Spinal cord (tissue), 10 donors: ENCODE data around the gene ATP2B2. TPM values are rescaled to one million over a fixed set of nuclear protein-coding genes. Genes with fewer than 3 reads are reported as not detected.

ENCODE experiments used
- DNase-seq, 6 donors: peaks; one replicate each; pipeline versions ENCODE4 v3.0.0 to v3.0.0-alpha.2; 2013 to 2015; ENCODE audit warnings: low spot score in 6 of 6, low read depth in 4 of 6
- H3K27ac ChIP-seq: one replicate; pipeline ENCODE4 v1.5.1; 2013; ENCODE audit warnings: low read depth, low read length, control low read depth
- H3K27me3 ChIP-seq: one replicate; pipeline ENCODE4 v1.6.1; 2013; ENCODE audit warnings: low read length; ENCODE audit not compliant: control insufficient read depth, insufficient read depth
- H3K36me3 ChIP-seq: one replicate; pipeline ENCODE4 v1.6.1; 2013; ENCODE audit warnings: low read length; ENCODE audit not compliant: control insufficient read depth, insufficient read depth
- H3K4me1 ChIP-seq: one replicate; pipeline ENCODE4 v1.6.1; 2013; ENCODE audit warnings: low read length; ENCODE audit not compliant: control insufficient read depth, insufficient read depth
- H3K4me3 ChIP-seq: one replicate; pipeline ENCODE4 v1.5.1; 2013; ENCODE audit warnings: low read depth, low read length, control low read depth
- H3K9me3 ChIP-seq: one replicate; pipeline ENCODE4 v1.6.1; 2013; ENCODE audit warnings: low read length; ENCODE audit not compliant: control insufficient read depth, insufficient read depth
- WGBS: methylation state at CpG from one replicate; pipeline ENCODE4 v1.1.5; 2013; ENCODE audit warnings: missing lambda C conversion rate; ENCODE audit not compliant: insufficient coverage; 5-methylcytosine and 5-hydroxymethylcytosine counted together
- polyA plus RNA-seq, 2 donors: library from polyadenylated mRNA; unstranded; fragments of 120-200 nt; gene quantifications; one replicate each; pipeline ENCODE4 v1.2.1, GENCODE V29; 2013; ENCODE audit not compliant: insufficient read length in 2 of 2
- total RNA-seq, 2 donors: library from RNA; depleted of rRNA in 1 of 2; stranded (reverse); fragments of 120-200 nt in 1 of 2; fragments of >200 nt in 1 of 2; gene quantifications; one replicate each; pipeline versions ENCODE4 v1.2.3 to v1.2.4, GENCODE V29; 2013 to 2014
- donor health status: healthy.

Gene ATP2B2
- total and polyA plus RNA-seq, 4 donors, result 25.2 to 94.5 (median 80.4) TPM

DNA sequence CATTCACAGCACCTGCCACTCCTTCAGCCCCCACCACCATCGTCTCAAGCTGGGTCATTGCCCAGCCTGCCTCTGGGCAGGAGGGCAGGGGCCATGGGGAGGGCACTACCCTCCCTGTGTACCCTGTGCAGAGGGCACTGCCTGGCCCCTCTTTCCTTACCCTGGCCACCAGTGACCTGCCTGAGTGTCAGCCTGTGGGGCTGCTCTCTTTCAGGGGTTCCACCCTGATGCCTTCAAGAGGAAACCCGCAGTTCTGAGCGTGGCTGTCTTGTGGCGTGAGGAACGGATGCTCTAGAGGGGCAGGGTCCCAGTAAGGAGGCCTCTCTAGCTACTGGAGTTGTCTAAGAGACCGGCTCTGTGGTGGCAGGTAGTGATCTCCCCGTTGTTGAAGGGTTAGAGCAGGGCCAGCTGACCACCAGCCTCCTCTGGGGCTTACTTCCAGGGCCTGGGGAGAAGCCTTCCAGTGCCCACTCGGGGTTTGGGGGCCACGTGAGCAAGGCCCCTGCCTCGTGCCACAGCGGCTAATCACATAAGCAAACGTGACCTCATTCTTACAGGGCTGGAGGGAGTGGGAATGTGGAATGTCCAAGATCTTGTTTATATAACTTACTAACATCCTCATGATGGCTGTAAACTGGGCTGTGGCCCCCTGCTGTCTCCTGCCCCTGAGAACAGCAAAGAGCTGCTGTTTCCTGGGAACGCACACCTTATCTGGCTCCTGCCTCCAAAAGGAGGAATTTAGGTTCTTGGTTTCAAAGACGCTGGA, 153.1 kb downstream of the ATP2B2 start:
- H3K4me3 ChIP-seq, result no peak overlapping the region
- WGBS, result 77% methylated on average over 7 of the region's 14 CpGs
- no peaks in the 10 kb centered on the region for H3K9me3 ChIP-seq
- peaks cover 70% of the 10 kb centered on the region for H3K36me3 ChIP-seq
- no peak for DNase-seq
- H3K4me1 ChIP-seq, result peaks cover 5% of the 10 kb centered on the region
- H3K27ac ChIP-seq, result no peak overlapping the region
- H3K27me3 ChIP-seq, result no peaks in the 10 kb centered on the region

DNA sequence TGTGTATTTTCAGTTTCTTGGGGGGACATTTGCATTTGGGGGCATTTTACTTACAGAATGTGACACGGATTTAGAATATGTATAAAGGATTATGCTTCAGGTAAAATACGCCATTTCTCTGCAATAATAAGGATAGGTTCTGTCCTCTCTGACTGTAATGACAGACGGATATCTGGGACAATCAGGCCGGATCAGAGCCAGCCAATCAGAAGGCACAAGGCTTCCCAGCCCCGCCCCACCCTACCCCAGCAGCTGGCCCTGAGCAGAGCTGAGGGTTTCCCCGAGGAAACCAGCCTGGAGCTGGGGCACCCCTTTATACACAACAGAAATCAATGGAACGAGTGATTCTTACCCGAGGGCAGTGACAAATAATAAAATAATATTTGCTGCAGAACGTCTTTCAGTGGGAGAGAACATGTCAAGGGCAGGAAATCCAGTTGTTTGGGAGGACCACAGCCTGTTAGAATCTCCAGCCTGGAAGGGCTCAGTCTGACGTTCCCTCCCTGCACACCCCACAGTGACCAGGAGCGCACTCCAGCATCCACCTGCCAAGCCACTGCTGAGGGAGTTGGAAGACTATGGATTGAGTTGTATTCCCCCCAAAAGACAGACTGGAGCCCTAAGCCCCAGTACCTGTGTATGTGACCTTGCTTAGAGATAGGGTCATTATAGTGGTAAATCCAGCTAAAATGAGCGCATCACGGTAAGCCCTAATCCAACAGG, 154.2 kb downstream of the ATP2B2 start:
- peaks cover 5% of the 10 kb centered on the region for H3K4me1 ChIP-seq
- H3K36me3 ChIP-seq, result peaks cover 64% of the 10 kb centered on the region
- WGBS, result 89% methylated on average over 4 of the region's 13 CpGs
- H3K27ac ChIP-seq, result no peak overlapping the region
- DNase-seq, result no peak
- no peaks in the 10 kb centered on the region for H3K9me3 ChIP-seq
- no peaks in the 10 kb centered on the region for H3K27me3 ChIP-seq
- H3K4me3 ChIP-seq, result no peak overlapping the region

DNA sequence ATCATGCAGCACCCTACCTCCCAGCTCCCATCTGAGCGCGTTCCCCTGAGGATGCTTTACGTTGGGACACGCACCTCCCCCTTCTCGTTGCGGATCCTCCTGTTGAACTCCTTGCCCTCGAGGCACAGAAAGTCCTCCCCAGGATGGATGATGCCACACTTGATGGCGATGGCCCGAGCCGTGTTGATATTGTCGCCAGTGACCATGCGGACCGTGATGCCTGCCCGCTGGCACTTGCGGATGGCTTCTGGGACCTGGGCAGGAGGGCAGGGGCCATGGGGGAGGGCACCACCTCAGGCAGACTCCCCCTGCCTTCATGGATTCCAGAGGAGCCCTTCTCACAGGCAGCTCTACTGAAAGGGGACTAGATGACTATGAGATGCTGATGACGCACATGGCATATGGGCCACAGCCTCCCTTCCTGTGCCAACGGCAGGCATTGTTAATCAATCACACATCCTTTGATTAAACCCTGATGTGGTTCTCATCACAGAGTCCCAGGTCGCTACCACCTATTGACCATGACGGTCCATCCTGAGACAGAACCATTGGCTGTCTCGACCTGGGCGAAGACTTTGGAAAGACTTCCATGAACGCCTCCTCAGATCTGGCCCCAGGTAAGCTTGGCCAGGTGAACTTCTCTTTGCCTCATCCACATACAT, 154.9 kb downstream of the ATP2B2 start:
- Histone ChIP-seq H3K9me3 (no peaks in the 10 kb centered on the region), H3K27me3 (no peaks in the 10 kb centered on the region), H3K4me1 (peaks cover 5% of the 10 kb centered on the region), H3K27ac (no peak overlapping the region), H3K4me3 (no peak overlapping the region), H3K36me3 (peaks cover 69% of the 10 kb centered on the region)
- DNase-seq, result no peak
- 88% methylated on average over 22 of the region's 22 CpGs for WGBS

DNA sequence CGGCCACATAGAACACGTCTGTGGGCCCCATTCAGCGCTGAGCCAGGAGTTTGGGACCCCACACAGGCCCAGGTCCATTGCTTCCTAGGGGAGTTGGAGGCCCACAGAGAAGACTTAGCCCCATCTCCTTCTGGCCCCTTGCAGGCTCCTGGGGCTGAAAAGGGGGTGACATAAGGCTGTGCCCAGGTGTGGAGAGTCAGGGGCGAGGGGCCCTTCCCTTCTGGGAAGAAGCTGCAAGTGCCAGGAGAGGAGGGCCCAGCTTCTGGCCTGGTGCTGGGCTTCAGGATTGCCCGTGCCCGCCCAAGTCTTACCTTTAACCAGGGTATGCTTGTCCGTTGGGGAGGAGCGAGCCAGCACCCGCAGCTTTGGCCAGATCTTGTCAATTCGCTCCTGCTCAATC, 155.6 kb downstream of the ATP2B2 start:
- H3K4me1 ChIP-seq, result peaks cover 5% of the 10 kb centered on the region
- 91% methylated on average over 8 of the region's 10 CpGs for WGBS
- no peaks in the 10 kb centered on the region for H3K27me3 ChIP-seq
- peaks cover 72% of the 10 kb centered on the region for H3K36me3 ChIP-seq
- no peaks in the 10 kb centered on the region for H3K9me3 ChIP-seq
- no peak overlapping the region for H3K4me3 ChIP-seq
- no peak overlapping the region for H3K27ac ChIP-seq
- DNase-seq, result no peak

DNA sequence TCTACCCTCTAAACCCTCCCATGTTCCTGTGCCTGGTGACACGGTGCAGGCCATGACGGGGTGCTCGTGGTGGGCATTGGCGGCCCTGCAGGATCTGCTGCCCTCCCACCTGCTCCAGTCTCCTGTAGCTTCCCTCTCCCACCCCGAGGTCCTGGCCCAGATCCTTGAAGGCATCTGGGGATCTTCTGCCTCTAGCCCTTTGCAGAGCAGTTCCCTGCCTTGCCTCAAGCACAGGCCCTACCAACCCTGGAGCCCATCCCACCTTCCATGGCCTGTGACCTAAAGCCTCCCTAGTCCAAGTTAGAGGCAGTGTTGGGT, 157.0 kb downstream of the ATP2B2 start:
- no peak overlapping the region for H3K27ac ChIP-seq
- no peak overlapping the region for H3K4me3 ChIP-seq
- WGBS, result 93% methylated on average over 5 of the region's 5 CpGs
- H3K36me3 ChIP-seq, result peaks cover 82% of the 10 kb centered on the region
- H3K9me3 ChIP-seq, result no peaks in the 10 kb centered on the region
- peaks cover 7% of the 10 kb centered on the region for H3K4me1 ChIP-seq
- DNase-seq, result no peak
- H3K27me3 ChIP-seq, result no peaks in the 10 kb centered on the region

DNA sequence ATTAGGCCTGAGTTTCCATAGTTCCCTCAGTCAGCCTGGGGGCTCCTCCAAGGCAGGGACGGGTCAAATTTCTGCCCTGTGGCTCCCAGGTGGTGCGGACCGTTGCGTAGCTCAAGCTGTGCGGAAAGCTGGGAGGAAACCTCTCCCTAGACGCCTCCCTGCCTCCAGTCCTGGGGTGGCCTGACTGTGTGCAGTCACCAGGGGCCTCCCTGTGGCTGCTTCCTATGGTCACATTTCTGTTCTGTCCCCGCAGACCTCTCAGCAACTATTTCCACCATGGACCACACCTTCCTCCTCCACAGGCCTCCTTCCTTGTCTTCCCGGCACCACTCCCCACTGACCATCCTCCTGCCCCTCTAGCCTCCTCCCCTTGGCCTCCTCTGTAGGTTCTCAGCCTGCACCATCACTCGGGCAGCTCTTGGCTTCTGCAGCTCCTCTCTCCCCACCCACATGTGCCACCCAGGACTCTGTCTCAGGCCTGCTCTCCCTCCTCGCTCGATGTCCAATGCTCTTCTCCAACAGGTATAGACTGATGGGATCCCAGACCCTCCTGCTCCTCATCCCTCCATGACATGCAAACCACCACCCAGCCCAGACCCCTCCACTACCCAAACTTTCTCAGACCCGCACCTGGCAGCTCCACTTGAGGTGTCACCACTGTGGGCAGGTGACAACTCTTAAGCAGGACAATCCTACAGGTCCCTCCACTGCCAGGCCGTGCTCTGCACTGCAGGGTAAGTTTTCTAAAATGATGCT, 157.6 kb downstream of the ATP2B2 start:
- WGBS, result 65% methylated on average over 13 of the region's 13 CpGs
- Histone ChIP-seq H3K4me1 (peaks cover 7% of the 10 kb centered on the region), H3K4me3 (no peak overlapping the region), H3K27ac (no peak overlapping the region), H3K9me3 (no peaks in the 10 kb centered on the region), H3K36me3 (peaks cover 84% of the 10 kb centered on the region), H3K27me3 (no peaks in the 10 kb centered on the region)
- DNase-seq, result no peak

DNA sequence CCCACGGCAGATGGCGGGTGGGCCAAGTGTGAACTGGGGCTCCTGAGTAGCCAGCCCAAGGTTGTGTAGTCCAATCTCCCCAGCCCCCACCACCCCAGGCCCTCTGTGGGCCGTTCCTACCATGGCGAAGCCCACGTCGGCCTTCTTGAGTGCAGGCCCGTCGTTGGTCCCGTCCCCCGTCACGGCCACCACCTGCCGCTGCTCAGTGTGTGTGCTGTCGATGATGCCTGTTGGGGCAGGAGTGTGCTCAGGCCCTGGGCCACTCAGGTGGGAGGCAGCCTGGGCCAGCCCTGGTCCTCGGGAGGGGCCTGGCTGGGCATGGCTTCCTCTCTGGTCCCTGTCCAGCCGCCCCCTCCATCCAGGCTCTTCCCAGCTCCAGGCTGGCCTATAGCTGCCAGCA, 159.5 kb downstream of the ATP2B2 start:
- Histone ChIP-seq H3K9me3 (no peaks in the 10 kb centered on the region), H3K27ac (no peak overlapping the region), H3K27me3 (no peaks in the 10 kb centered on the region), H3K4me3 (no peak overlapping the region), H3K36me3 (peaks cover 86% of the 10 kb centered on the region), H3K4me1 (peaks cover 7% of the 10 kb centered on the region)
- WGBS, result 86% methylated on average over 15 of the region's 15 CpGs
- no peak for DNase-seq

DNA sequence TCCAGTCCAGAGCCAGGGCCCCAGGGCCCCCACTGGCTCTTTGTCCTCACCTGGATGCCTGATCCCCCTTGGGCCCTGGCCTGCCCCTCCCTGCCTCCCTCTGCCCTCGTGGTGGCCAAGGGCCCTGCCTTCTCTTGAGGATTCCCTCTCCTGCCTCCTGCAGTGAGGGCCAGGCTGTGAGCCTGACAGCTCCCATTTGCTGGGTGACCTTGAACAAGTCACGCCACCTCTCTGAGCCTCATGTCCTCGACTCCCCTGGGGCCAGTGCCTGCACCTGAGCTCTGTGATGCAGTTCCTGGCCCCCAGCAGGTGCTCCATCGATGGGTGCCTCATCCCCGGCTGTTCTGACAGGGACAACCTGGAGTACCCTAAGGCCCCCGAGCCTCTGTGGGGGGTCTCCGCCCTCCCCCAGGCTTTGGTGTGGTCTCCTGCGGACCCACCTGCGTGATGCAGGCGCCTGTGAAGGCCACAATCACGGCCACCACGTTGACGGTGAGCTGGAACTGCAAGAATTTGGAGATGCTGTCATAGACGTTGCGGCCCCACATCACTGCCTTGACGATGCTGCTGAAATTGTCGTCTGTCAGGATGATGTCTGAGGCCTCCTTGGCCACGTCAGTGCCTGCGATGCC, 160.3 kb downstream of the ATP2B2 start:
- no peaks in the 10 kb centered on the region for H3K27me3 ChIP-seq
- peaks cover 89% of the 10 kb centered on the region for H3K36me3 ChIP-seq
- H3K4me1 ChIP-seq, result peaks cover 7% of the 10 kb centered on the region
- no peaks in the 10 kb centered on the region for H3K9me3 ChIP-seq
- no peak overlapping the region for H3K4me3 ChIP-seq
- no peak for DNase-seq
- no peak overlapping the region for H3K27ac ChIP-seq
- WGBS, result 84% methylated on average over 18 of the region's 19 CpGs
